ENCODE results near the gene C12orf42.

- TF ChIP-seq JUND (IDR thresholded peaks at IDR 0.05) (no peak), CTCF (IDR thresholded peaks at IDR 0.05; ENCODE audit: low read depth, low read length, missing input control) (no peak), SP1 (IDR thresholded peaks at IDR 0.05) (no peak), TAF1 (conservative IDR thresholded peaks at IDR 0.05) (no peak), RAD21 (IDR thresholded peaks at IDR 0.05) (no peak), EGR1 (IDR thresholded peaks at IDR 0.05; ENCODE audit: low read depth in 2 of 2) (no peak), ATF3 (IDR thresholded peaks at IDR 0.05) (no peak)
Measured at GRCh38 chr12:103494051-103494733, 1.6 kb downstream of the C12orf42 start.

All from liver (tissue), 3 donors.